GM12873 (cell line): ENCODE data around the gene BPIFB4.

Experiments
- CTCF ChIP-seq: IDR thresholded peaks from 2 replicates; pipeline ENCODE4 v1.5.1; 2012; ENCODE audit warnings: low read depth, mild to moderate bottlenecking, moderate library complexity, low read length, control low read depth; ENCODE audit not compliant: insufficient read depth; ENCODE audit errors: missing control alignments

The BPIFB4 gene

GRCh38 chr20:33125983-33126382, 46.5 kb downstream of the BPIFB4 start:
- TF ChIP-seq CTCF = no peak

GRCh38 chr20:33127422-33128097, 48.1 kb downstream of the BPIFB4 start:
- no peak for TF ChIP-seq CTCF

- no peak for TF ChIP-seq CTCF
These were observed 51.2 kb downstream of the BPIFB4 start for GRCh38 chr20:33130568-33131061.

GRCh38 chr20:33131949-33132473, 52.6 kb downstream of the BPIFB4 start:
- no peak for TF ChIP-seq CTCF

GRCh38 chr20:33132513-33133372, 53.3 kb downstream of the BPIFB4 start:
- no peak for TF ChIP-seq CTCF

GRCh38 chr20:33133373-33133941, 54.0 kb downstream of the BPIFB4 start:
- no peak for TF ChIP-seq CTCF

GRCh38 chr20:33137195-33137594, 57.8 kb downstream of the BPIFB4 start:
- TF ChIP-seq CTCF = no peak
